B cell (primary cell): ENCODE data around the gene DACH1. TPM values are rescaled to one million over a fixed set of nuclear protein-coding genes. Genes with fewer than 3 reads are reported as not detected.

Source experiments
- ATAC-seq: fragments of 200-7000 bp; cut with Tn5 transposase; one replicate; pipeline ENCODE4 v1.10.0; 2021; ENCODE audit warnings: low read depth, mild to moderate bottlenecking, moderate number of reproducible peaks, moderate library complexity
- CTCF ChIA-PET: fragments of 350-600 bp; sonication (Branson Sonifier 250); formaldehyde crosslinking; loops from one replicate; lab custom pipeline; 2021; ENCODE audit warnings: antibody characterized with exemption, inconsistent platforms; lab: Charles Lee
- POLR2A ChIA-PET: fragments of 350-600 bp; sonication (Branson Sonifier 250); formaldehyde crosslinking; loops from one replicate; lab custom pipeline; 2021; ENCODE audit warnings: antibody characterized with exemption; lab: Charles Lee
- DNase-seq: peaks from one replicate; pipeline ENCODE4 v3.0.0; 2013
- H2AFZ ChIP-seq: 2 replicates; pipeline ENCODE4 v1.6.1; 2012; ENCODE audit warnings: mild to moderate bottlenecking, low read depth, low read length; ENCODE audit not compliant: insufficient read depth, poor library complexity, severe bottlenecking
- H3K27ac ChIP-seq, 2 donors: 1 replicate in 1 of 2; 2 replicates in 1 of 2; pipeline ENCODE4 v1.5.1; 2012 to 2013; ENCODE audit warnings: low read length in 2 of 2, mild to moderate bottlenecking in 2 of 2, moderate library complexity in 1 of 2
- H3K27me3 ChIP-seq, 4 experiments: fragments of 200-600 bp in 1 of 4; sonication (generic) in 1 of 4; replicated peaks in 1 of 4; 1 replicate in 2 of 4; 2 replicates in 2 of 4; pipeline versions ENCODE4 v1.6.1 to v1.7.0; 2013 to 2016; ENCODE audit warnings: low read length in 3 of 4, mild to moderate bottlenecking in 2 of 4, mixed read lengths in 1 of 4, moderate library complexity in 1 of 4; ENCODE audit not compliant: insufficient read depth in 4 of 4, control insufficient read depth in 3 of 4; ENCODE audit errors: control extremely low read depth in 1 of 4
- H3K36me3 ChIP-seq, 2 experiments: replicated peaks in 1 of 2; 1 replicate in 1 of 2; 2 replicates in 1 of 2; pipeline versions ENCODE4 v1.6.1 to v1.7.1; 2013; ENCODE audit warnings: low read length in 1 of 2; ENCODE audit not compliant: insufficient read depth in 2 of 2, control insufficient read depth in 1 of 2; ENCODE audit errors: control extremely low read depth in 1 of 2, extremely low read depth in 1 of 2
- H3K4me1 ChIP-seq, 2 donors: fragments of 200-600 bp in 1 of 2; sonication (generic) in 1 of 2; 1 replicate in 1 of 2; 2 replicates in 1 of 2; pipeline versions ENCODE4 v1.5.1 to v1.6.1; 2013 to 2017; ENCODE audit warnings: low read length in 2 of 2; ENCODE audit not compliant: control insufficient read depth in 2 of 2, insufficient read depth in 2 of 2
- H3K4me2 ChIP-seq: replicated peaks from 2 replicates; pipeline ENCODE3; 2012; ENCODE audit warnings: mild to moderate bottlenecking, low read depth, low read length; ENCODE audit not compliant: poor library complexity, severe bottlenecking
- H3K4me3 ChIP-seq, 5 experiments: fragments of 200-600 bp in 1 of 5; sonication (generic) in 1 of 5; 1 replicate in 3 of 5; 2 replicates in 2 of 5; pipeline versions ENCODE4 v1.5.1 to v1.7.0; 2011 to 2016; ENCODE audit warnings: low read length in 4 of 5, mild to moderate bottlenecking in 4 of 5, low read depth in 2 of 5, control low read depth in 1 of 5, moderate library complexity in 1 of 5; ENCODE audit not compliant: insufficient read depth in 1 of 5; ENCODE audit errors: control extremely low read depth in 1 of 5, extremely low read depth in 1 of 5
- H3K79me2 ChIP-seq: fragments of 200-600 bp; sonication (generic); one replicate; pipeline ENCODE4 v1.6.0; 2016; ENCODE audit warnings: low read length; ENCODE audit not compliant: control insufficient read depth, insufficient read depth
- H3K9ac ChIP-seq: fragments of 200-600 bp; sonication (generic); 2 replicates; pipeline ENCODE4 v1.6.1; 2017; ENCODE audit warnings: mild to moderate bottlenecking, low read length, moderate library complexity
- H3K9me3 ChIP-seq, 3 donors: one replicate each; pipeline versions ENCODE4 v1.6.1 to v1.7.1; 2013; ENCODE audit warnings: low read length in 2 of 3; ENCODE audit not compliant: control insufficient read depth in 2 of 3, insufficient read depth in 1 of 3; ENCODE audit errors: control extremely low read depth in 1 of 3
- H4K20me1 ChIP-seq: 2 replicates; pipeline ENCODE4 v1.6.0; 2012; ENCODE audit warnings: mild to moderate bottlenecking, low read length; ENCODE audit not compliant: insufficient read depth, control insufficient read depth, poor library complexity, severe bottlenecking
- H3K27ac Mint-ChIP-seq: one replicate; pipeline ENCODE4 v1.8.0; 2021; ENCODE audit warnings: mixed read lengths
- H3K27me3 Mint-ChIP-seq: one replicate; pipeline ENCODE4 v1.8.0; 2021; ENCODE audit warnings: mixed read lengths
- H3K4me1 Mint-ChIP-seq: one replicate; pipeline ENCODE4 v1.8.0; 2021; ENCODE audit warnings: mixed read lengths
- H3K4me3 Mint-ChIP-seq: one replicate; pipeline ENCODE4 v1.8.0; 2021; ENCODE audit warnings: mixed read lengths
- H3K9me3 Mint-ChIP-seq: one replicate; pipeline ENCODE4 v1.8.0; 2022; ENCODE audit warnings: mixed read lengths; ENCODE audit not compliant: insufficient read depth
- EZH2 ChIP-seq: IDR thresholded peaks from 2 replicates; pipeline ENCODE4 v1.6.1; 2012; ENCODE audit warnings: borderline replicate concordance, low read depth, mild to moderate bottlenecking, moderate library complexity, low read length; ENCODE audit not compliant: insufficient read depth, poor library complexity, severe bottlenecking
- intact Hi-C: fragments of 100-400 bp; cut with micrococcal nuclease; formaldehyde crosslinking; loops from one replicate; pipeline ENCODE4 v1.10.0; 2022
- polyA plus RNA-seq: library from polyadenylated mRNA; depleted of rRNA; stranded (reverse); fragments of >200 nt; gene quantifications from 2 replicates; pipeline ENCODE4 v1.2.3, GENCODE V29; 2012
- total RNA-seq, 2 donors: library from RNA; stranded (reverse); fragments of 120-200 nt in 1 of 2; gene quantifications; 1 replicate in 1 of 2; 2 replicates in 1 of 2; pipeline versions ENCODE4 v1.2.3 to v1.2.4, GENCODE V29; 2013 to 2022
- TF ChIP-seq, protein P1 (sequence below): fragments of 200-600 bp; IDR thresholded peaks from one replicate; pipeline ENCODE4 v1.8.0; 2022; ENCODE audit warnings: antibody characterized with exemption, mild to moderate bottlenecking

Gene DACH1
- total and polyA plus RNA-seq, 2 donors (not counting 1 experiment from before 2014, with no cell fraction given), result not detected

DNA sequence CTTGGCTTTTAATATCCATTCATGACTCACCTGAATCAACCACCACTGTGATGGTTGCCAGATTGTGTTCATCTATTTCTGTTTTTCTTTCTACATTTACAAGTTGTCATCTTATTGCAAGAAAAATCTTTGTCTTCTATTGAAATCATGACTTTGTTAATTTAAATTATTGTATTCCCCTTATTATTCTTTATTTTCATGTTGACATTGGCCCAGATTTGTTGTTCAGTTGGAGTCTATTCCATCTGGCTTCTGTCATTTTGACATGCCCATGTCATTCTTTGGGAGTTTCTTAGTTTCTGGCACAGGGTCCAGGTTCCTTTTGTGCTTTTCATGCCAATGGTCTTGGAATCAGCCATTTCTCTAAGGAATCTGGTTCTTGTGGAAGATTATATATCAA is 19.9 kb upstream of the DACH1 start:
- no peaks in the 10 kb centered on the region for H3K79me2 ChIP-seq
- H3K4me2 ChIP-seq, result no peak overlapping the region
- H3K27ac Mint-ChIP-seq, result no peak overlapping the region
- ChIA-PET CTCF (no interaction called here), POLR2A (no interaction called here)
- ATAC-seq (no peak), DNase-seq (no peak)
- no peak overlapping the region for H3K4me3 ChIP-seq
- H3K4me3 Mint-ChIP-seq, result no peak overlapping the region
- H4K20me1 ChIP-seq, result no peaks in the 10 kb centered on the region
- H3K36me3 ChIP-seq, result no peaks in the 10 kb centered on the region
- H3K27me3 ChIP-seq, result no peaks in the 10 kb centered on the region
- no peak overlapping the region for H3K27ac ChIP-seq
- intact Hi-C loops, result no loop called here
- H3K9me3 ChIP-seq, result no peaks in the 10 kb centered on the region
- H2AFZ ChIP-seq, result no peak overlapping the region
- no peak overlapping the region for H3K9ac ChIP-seq
- no peaks in the 10 kb centered on the region for H3K4me1 ChIP-seq
- peaks cover 3% of the 10 kb centered on the region for H3K9me3 Mint-ChIP-seq
- H3K4me1 Mint-ChIP-seq, result no peaks in the 10 kb centered on the region
- H3K27me3 Mint-ChIP-seq, result no peaks in the 10 kb centered on the region
- TF ChIP-seq, protein P1, sequence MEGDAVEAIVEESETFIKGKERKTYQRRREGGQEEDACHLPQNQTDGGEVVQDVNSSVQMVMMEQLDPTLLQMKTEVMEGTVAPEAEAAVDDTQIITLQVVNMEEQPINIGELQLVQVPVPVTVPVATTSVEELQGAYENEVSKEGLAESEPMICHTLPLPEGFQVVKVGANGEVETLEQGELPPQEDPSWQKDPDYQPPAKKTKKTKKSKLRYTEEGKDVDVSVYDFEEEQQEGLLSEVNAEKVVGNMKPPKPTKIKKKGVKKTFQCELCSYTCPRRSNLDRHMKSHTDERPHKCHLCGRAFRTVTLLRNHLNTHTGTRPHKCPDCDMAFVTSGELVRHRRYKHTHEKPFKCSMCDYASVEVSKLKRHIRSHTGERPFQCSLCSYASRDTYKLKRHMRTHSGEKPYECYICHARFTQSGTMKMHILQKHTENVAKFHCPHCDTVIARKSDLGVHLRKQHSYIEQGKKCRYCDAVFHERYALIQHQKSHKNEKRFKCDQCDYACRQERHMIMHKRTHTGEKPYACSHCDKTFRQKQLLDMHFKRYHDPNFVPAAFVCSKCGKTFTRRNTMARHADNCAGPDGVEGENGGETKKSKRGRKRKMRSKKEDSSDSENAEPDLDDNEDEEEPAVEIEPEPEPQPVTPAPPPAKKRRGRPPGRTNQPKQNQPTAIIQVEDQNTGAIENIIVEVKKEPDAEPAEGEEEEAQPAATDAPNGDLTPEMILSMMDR, result no peak
- no peak for TF ChIP-seq EZH2

DNA sequence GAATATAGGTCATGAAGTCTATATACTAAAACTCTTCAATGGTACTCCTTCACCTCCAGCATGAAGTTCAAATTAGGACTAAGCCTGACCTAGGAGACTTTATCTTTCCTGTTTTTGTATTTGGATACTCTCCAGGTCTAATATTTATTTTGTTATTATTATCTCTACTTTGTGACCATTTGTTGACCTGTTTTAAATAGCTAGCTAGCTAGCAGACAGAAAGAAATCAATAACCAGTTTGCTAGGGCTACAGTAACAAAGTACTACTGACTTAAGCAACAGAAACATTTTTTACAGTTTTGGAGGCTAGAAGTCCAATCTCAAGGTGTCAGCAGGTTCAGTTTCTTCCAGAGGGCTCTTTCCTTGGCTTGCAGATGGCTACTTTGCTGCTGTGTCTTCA is 15.1 kb upstream of the DACH1 start:
- Histone ChIP-seq H3K9me3 (no peaks in the 10 kb centered on the region), H2AFZ (no peak overlapping the region), H3K4me2 (no peak overlapping the region), H3K27ac (no peak overlapping the region), H3K36me3 (no peaks in the 10 kb centered on the region), H3K79me2 (no peaks in the 10 kb centered on the region), H3K9ac (no peak overlapping the region), H3K4me1 (no peaks in the 10 kb centered on the region), H4K20me1 (no peaks in the 10 kb centered on the region), H3K27me3 (no peaks in the 10 kb centered on the region), H3K4me3 (no peak overlapping the region)
- H3K4me3 Mint-ChIP-seq, result no peak overlapping the region
- TF ChIP-seq, protein P1, result no peak
- no peak for TF ChIP-seq EZH2
- no peak overlapping the region for H3K27ac Mint-ChIP-seq
- peaks cover 3% of the 10 kb centered on the region for H3K9me3 Mint-ChIP-seq
- no peak for DNase-seq
- ChIA-PET CTCF (no interaction called here), POLR2A (no interaction called here)
- intact Hi-C loops, result no loop called here
- ATAC-seq, result no peak
- no peaks in the 10 kb centered on the region for H3K27me3 Mint-ChIP-seq
- H3K4me1 Mint-ChIP-seq, result no peaks in the 10 kb centered on the region
